Kidney epithelial cell (primary cell): ENCODE measurements around the gene MCRIP1. TPM values are rescaled to one million over a fixed set of nuclear protein-coding genes. Genes with fewer than 3 reads are reported as not detected.

ENCODE experiments used
- DNase-seq: peaks from one replicate; pipeline ENCODE4 v3.0.0-alpha.2; 2010; ENCODE audit warnings: low read depth
- H3K27me3 ChIP-seq: 2 replicates; pipeline ENCODE4 v1.6.0; 2011; ENCODE audit warnings: low read length; ENCODE audit not compliant: control insufficient read depth, insufficient read depth
- H3K36me3 ChIP-seq: 2 replicates; pipeline ENCODE4 v1.5.1; 2011; ENCODE audit warnings: low read length; ENCODE audit not compliant: control insufficient read depth, insufficient read depth
- H3K4me3 ChIP-seq: 2 replicates; pipeline ENCODE4 v1.5.1; 2011; ENCODE audit warnings: low read depth, mild to moderate bottlenecking, control low read depth, low read length
- CTCF ChIP-seq: IDR thresholded peaks from 2 replicates; pipeline ENCODE4 v1.5.1; 2011; ENCODE audit warnings: mild to moderate bottlenecking, moderate library complexity, low read length, control low read depth, inconsistent platforms; ENCODE audit not compliant: insufficient read depth, poor library complexity, severe bottlenecking
- total RNA-seq: library from RNA; depleted of rRNA; stranded (reverse); fragments of >200 nt; gene quantifications from 2 replicates; pipeline ENCODE4 v1.2.3, GENCODE V29; 2015

Gene MCRIP1
- total RNA-seq, 1 donor from 2014 or later: 131 TPM

DNA sequence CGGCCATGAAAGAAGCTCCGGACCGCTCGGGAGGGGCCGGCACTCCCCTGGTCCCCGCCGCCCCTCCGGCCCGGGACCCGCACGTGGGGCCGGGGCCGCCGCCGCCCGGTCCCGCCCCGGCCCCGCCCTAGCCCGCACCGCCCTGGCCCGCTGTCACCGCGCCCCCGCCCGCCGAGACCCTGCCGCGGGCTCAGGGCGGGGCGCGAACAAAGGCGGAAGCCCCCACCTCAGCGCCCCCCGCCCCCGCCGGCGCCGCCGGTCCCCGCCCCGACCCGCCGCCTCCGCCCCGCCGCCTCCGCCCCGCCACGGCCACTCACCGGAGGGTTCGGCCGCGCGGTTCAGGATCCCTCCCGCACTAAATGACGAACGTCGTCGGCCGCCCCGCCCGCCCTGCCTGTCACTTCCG lies 37.9 kb upstream of the MCRIP1 start, which contains the start of gene ARHGDIA:
Gene ARHGDIA (minus strand): TSS at position 357 of the 406 bp plus-strand sequence. CDS start 1,407 bp downstream, outside the sequence.
- no peak for TF ChIP-seq CTCF
- peak within 1 kb of the TSS; percentile 84 for H3K4me3 ChIP-seq
- H3K36me3 ChIP-seq: peaks cover 3% of the 10 kb centered on the region
- DNase-seq: no peak
- no peaks in the 10 kb centered on the region for H3K27me3 ChIP-seq

GRCh38 chr17:81870131-81870980 lies 37.3 kb upstream of the MCRIP1 start:
- no peak for DNase-seq
- no peak for TF ChIP-seq CTCF
- H3K4me3 ChIP-seq: peak overlapping the region; percentile 84
- H3K27me3 ChIP-seq: no peaks in the 10 kb centered on the region
- peaks cover 3% of the 10 kb centered on the region for H3K36me3 ChIP-seq

DNA sequence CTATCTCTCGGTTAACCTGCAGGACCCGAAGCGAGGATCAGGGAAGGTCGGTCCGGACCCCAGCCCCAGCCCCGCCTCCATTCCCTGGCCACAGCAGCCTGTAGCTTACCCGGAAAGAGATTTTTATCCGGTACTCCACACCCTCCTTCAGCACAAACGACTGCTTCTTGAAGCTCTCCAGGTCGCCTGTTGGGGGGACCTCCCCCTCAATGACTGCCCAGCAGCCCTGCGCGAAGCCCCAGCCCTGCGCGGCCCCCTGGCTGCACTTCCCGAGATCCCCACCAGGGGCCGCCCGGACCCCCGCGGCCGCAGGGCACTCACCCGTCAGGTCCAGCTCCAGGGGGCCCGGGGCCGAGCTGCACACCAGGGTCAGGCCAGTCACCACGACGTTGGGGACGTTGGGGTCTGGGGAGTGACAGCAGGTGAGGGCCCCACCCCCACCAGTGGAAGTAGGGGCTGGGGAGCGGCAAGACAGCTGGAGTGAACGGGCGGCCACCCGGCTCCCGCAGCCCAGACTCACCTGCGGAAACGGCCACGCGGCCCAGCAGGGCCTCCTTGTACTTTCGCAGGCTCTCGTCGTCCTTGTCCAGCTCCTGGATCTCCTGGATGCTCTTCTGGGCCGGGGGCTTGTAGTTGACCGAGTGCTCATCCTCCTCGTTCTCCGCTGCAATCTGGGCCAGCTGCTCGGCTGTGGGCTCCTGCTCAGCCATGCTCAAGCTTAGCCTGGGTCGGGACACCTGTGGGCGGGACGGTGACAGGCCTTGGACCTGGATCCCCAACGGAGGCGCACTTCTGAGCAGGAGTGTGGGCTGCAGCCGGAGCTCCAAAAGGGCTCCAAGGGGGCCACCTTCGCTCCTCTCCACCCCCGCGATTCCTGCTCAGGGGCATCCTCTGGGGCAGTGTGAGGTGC lies 36.4 kb upstream of the MCRIP1 start:
- DNase-seq: no peak
- TF ChIP-seq CTCF: peak; percentile 83
- Histone ChIP-seq H3K4me3 (peak overlapping the region; percentile 84), H3K36me3 (peaks cover 3% of the 10 kb centered on the region), H3K27me3 (no peaks in the 10 kb centered on the region)

DNA sequence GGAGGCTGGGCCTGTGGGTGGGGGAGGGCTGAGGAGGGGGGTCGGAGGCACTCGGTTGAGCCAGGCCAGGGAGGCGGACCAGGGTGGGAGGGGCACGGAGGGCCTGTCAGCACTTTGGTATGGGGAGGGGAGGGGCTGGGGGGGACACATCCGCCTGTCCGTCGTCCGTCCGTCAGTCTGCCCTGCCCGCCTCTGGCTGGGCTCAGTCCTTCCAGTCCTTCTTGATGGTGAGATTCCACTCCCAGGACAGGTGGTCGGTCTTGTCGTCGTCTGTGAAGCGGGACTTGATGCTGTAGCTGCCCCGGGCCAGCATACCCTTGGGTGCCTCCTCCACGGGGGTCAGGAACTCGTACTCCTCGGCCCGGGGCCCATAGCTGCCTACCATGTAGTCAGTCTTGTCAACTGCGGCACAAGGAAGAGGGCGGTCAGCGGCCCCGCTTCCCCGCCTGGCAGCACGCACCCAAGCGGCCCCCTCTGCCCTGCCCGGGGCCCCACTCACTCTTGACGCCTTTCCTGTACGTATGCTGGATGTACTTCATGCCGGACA lies 35.7 kb upstream of the MCRIP1 start:
- peak; percentile 39 for DNase-seq

More for the DNA sequence above, 35.7 kb upstream of the MCRIP1 start:
- TF ChIP-seq CTCF: no peak
- Histone ChIP-seq H3K27me3 (no peaks in the 10 kb centered on the region), H3K36me3 (peaks cover 3% of the 10 kb centered on the region), H3K4me3 (no peak overlapping the region)
